Endothelial cell (in vitro differentiated cells): Measurements from ENCODE around the gene RPS6KL1. TPM values are rescaled to one million over a fixed set of nuclear protein-coding genes. Genes with fewer than 3 reads are reported as not detected.
A peak's percentile ranks its signal among the peaks of the same experiment; 100 is the strongest.

Experiments used
- DNase-seq: peaks from one replicate; pipeline ENCODE4 v3.0.0; 2021; ENCODE audit warnings: low spot score
- H3K27ac Mint-ChIP-seq: one replicate; pipeline ENCODE4 v1.8.0; 2021; ENCODE audit warnings: mixed read lengths, inconsistent platforms; ENCODE audit not compliant: unreplicated experiment
- H3K27me3 Mint-ChIP-seq: one replicate; pipeline ENCODE4 v1.8.0; 2021; ENCODE audit warnings: mild to moderate bottlenecking, moderate library complexity, mixed read lengths, inconsistent platforms; ENCODE audit not compliant: unreplicated experiment
- H3K36me3 Mint-ChIP-seq: one replicate; pipeline ENCODE4 v1.8.0; 2021; ENCODE audit warnings: mild to moderate bottlenecking, low read depth, mixed read lengths, inconsistent platforms; ENCODE audit not compliant: unreplicated experiment
- H3K4me1 Mint-ChIP-seq: one replicate; pipeline ENCODE4 v1.8.0; 2021; ENCODE audit warnings: mild to moderate bottlenecking, mixed read lengths, inconsistent platforms; ENCODE audit not compliant: unreplicated experiment
- H3K4me3 Mint-ChIP-seq: one replicate; pipeline ENCODE4 v1.8.0; 2021; ENCODE audit warnings: mild to moderate bottlenecking, mixed read lengths, inconsistent platforms; ENCODE audit not compliant: unreplicated experiment
- H3K9me3 Mint-ChIP-seq: one replicate; pipeline ENCODE4 v1.8.0; 2021; ENCODE audit warnings: mixed read lengths, inconsistent platforms; ENCODE audit not compliant: unreplicated experiment
- total RNA-seq: library from RNA; stranded (reverse); fragmentation: NEBNext Ultra II Directional; extraction: Animal tissue kit (Norgen Biotek cat#: 25700); gene quantifications from one replicate; pipeline ENCODE4 v1.2.1, GENCODE V29; 2021; ENCODE audit not compliant: unreplicated experiment
- TF ChIP-seq, protein P1 (sequence below): fragments of 200-600 bp; sonication (generic); IDR thresholded peaks from one replicate; pipeline ENCODE4 v1.5.0; 2021; ENCODE audit warnings: antibody characterized with exemption; ENCODE audit not compliant: unreplicated experiment

RPS6KL1 gene
- total RNA-seq, 1 donor from 2014 or later = 2.3 TPM

GRCh38 chr14:74904635-74905503 is 18.2 kb downstream of the RPS6KL1 start:
- peak overlapping the region; percentile 36 for H3K27ac Mint-ChIP-seq

GRCh38 chr14:74902941-74903705 is 19.9 kb downstream of the RPS6KL1 start:
- H3K27ac Mint-ChIP-seq = peak overlapping the region; percentile 42
- no peaks in the 10 kb centered on the region for H3K27me3 Mint-ChIP-seq
- H3K9me3 Mint-ChIP-seq = no peaks in the 10 kb centered on the region
- TF ChIP-seq, protein P1, sequence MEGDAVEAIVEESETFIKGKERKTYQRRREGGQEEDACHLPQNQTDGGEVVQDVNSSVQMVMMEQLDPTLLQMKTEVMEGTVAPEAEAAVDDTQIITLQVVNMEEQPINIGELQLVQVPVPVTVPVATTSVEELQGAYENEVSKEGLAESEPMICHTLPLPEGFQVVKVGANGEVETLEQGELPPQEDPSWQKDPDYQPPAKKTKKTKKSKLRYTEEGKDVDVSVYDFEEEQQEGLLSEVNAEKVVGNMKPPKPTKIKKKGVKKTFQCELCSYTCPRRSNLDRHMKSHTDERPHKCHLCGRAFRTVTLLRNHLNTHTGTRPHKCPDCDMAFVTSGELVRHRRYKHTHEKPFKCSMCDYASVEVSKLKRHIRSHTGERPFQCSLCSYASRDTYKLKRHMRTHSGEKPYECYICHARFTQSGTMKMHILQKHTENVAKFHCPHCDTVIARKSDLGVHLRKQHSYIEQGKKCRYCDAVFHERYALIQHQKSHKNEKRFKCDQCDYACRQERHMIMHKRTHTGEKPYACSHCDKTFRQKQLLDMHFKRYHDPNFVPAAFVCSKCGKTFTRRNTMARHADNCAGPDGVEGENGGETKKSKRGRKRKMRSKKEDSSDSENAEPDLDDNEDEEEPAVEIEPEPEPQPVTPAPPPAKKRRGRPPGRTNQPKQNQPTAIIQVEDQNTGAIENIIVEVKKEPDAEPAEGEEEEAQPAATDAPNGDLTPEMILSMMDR = no peak
- peaks cover 54% of the 10 kb centered on the region for H3K36me3 Mint-ChIP-seq
- DNase-seq = no peak
- H3K4me1 Mint-ChIP-seq = peaks cover 4% of the 10 kb centered on the region
- no peak overlapping the region for H3K4me3 Mint-ChIP-seq

More at GRCh38 chr14:74904635-74905503, 18.2 kb downstream of the RPS6KL1 start:
- no peak for DNase-seq
- TF ChIP-seq, protein P1 = no peak
- H3K4me3 Mint-ChIP-seq = no peak overlapping the region
- no peaks in the 10 kb centered on the region for H3K27me3 Mint-ChIP-seq
- peaks cover 11% of the 10 kb centered on the region for H3K4me1 Mint-ChIP-seq
- H3K9me3 Mint-ChIP-seq = no peaks in the 10 kb centered on the region
- peaks cover 39% of the 10 kb centered on the region for H3K36me3 Mint-ChIP-seq

DNA sequence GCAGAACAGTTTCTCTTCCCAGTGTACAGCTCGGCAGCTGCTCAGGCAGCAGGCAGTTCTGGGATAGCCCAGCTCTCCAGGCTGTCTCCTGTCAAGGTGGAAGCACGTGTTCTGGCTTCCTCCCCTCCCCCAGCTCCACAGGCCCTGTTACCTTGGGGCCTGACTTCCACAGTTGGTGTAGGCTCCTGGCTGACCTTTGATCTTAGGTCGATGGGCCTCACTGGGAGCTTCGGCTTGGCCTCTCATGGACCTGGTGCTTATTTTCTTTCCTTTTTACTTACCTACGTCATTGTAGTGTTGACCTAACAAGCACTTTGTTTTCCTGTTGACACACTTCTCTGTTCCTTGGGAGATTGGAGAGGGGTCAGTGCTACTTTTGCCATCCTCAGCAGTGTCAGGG is 24.4 kb downstream of the RPS6KL1 start:
- no peak for DNase-seq
- Mint-ChIP-seq H3K9me3 (no peaks in the 10 kb centered on the region), H3K4me1 (no peaks in the 10 kb centered on the region), H3K36me3 (peaks cover 71% of the 10 kb centered on the region), H3K27me3 (no peaks in the 10 kb centered on the region), H3K4me3 (no peak overlapping the region), H3K27ac (no peak overlapping the region)
- TF ChIP-seq, protein P1 = no peak

- H3K27ac Mint-ChIP-seq = no peak overlapping the region
- no peak overlapping the region for H3K4me3 Mint-ChIP-seq
- no peak for DNase-seq
- H3K36me3 Mint-ChIP-seq = peaks cover 70% of the 10 kb centered on the region
- no peaks in the 10 kb centered on the region for H3K4me1 Mint-ChIP-seq
- no peaks in the 10 kb centered on the region for H3K9me3 Mint-ChIP-seq
- TF ChIP-seq, protein P1 = no peak
- no peaks in the 10 kb centered on the region for H3K27me3 Mint-ChIP-seq
Observed at GRCh38 chr14:74898083-74898482, 25.0 kb downstream of the RPS6KL1 start.
